HEK293T (cell line): Measurements from ENCODE around the gene PARVA.

Experiments used
- CTCF ChIA-PET: fragments of 350-600 bp; formaldehyde crosslinking; extraction: SDS; loops from one replicate; lab custom pipeline; 2021; ENCODE audit warnings: antibody characterized with exemption, inconsistent platforms; lab: Yijun Ruan, JAX
- POLR2A ChIA-PET: fragments of 350-600 bp; formaldehyde crosslinking; extraction: SDS; loops from one replicate; lab custom pipeline; 2020; ENCODE audit warnings: antibody characterized with exemption, inconsistent platforms; lab: Yijun Ruan, JAX
- DNase-seq: peaks from one replicate; pipeline ENCODE4 v3.0.0; 2012; ENCODE audit warnings: mixed read lengths; ENCODE audit errors: extremely low spot score
- ARNT ChIP-seq: fragments of 450-650 bp; IDR thresholded peaks from 2 replicates; pipeline ENCODE4 v1.6.1; 2017; ENCODE audit warnings: mild to moderate bottlenecking
- BHLHE40 ChIP-seq: fragments of 450-650 bp; IDR thresholded peaks from 2 replicates; pipeline ENCODE4 v1.6.1; 2016; ENCODE audit warnings: mild to moderate bottlenecking, moderate library complexity, borderline replicate concordance
- CTBP1 ChIP-seq: fragments of 450-650 bp; IDR thresholded peaks from 2 replicates; pipeline ENCODE4 v1.6.1; 2016; ENCODE audit warnings: borderline replicate concordance
- ELF4 ChIP-seq: fragments of 450-650 bp; IDR thresholded peaks from 2 replicates; pipeline ENCODE4 v1.6.1; 2017; ENCODE audit warnings: antibody characterized with exemption
- FOXA1 ChIP-seq: fragments of 450-650 bp; IDR thresholded peaks from 2 replicates; pipeline ENCODE4 v1.6.1; 2016; ENCODE audit warnings: mild to moderate bottlenecking
- FOXK2 ChIP-seq: fragments of 450-650 bp; IDR thresholded peaks from 2 replicates; pipeline ENCODE4 v1.6.1; 2016; ENCODE audit warnings: mild to moderate bottlenecking
- FOXM1 ChIP-seq: fragments of 450-650 bp; IDR thresholded peaks from 2 replicates; pipeline ENCODE4 v1.6.1; 2017; ENCODE audit warnings: mild to moderate bottlenecking, borderline replicate concordance
- HDGF ChIP-seq: fragments of 450-650 bp; IDR thresholded peaks from 2 replicates; pipeline ENCODE4 v1.6.1; 2017; ENCODE audit warnings: antibody characterized with exemption, borderline replicate concordance
- L3MBTL2 ChIP-seq: fragments of 450-650 bp; conservative IDR thresholded peaks from 2 replicates; pipeline ENCODE4 v1.6.1; 2016; ENCODE audit warnings: mild to moderate bottlenecking
- LEF1 ChIP-seq: fragments of 450-650 bp; IDR thresholded peaks from 2 replicates; pipeline ENCODE4 v1.6.1; 2017; ENCODE audit warnings: mild to moderate bottlenecking, borderline replicate concordance
- NFRKB ChIP-seq: fragments of 450-650 bp; IDR thresholded peaks from 2 replicates; pipeline ENCODE4 v1.6.1; 2016; ENCODE audit warnings: mild to moderate bottlenecking, moderate library complexity
- SP1 ChIP-seq: fragments of 450-650 bp; IDR thresholded peaks from 2 replicates; pipeline ENCODE4 v1.6.1; 2017
- SUZ12 ChIP-seq: fragments of 450-650 bp; IDR thresholded peaks from 2 replicates; pipeline ENCODE4 v1.6.1; 2016; ENCODE audit warnings: mild to moderate bottlenecking
- TARDBP ChIP-seq: fragments of 450-650 bp; IDR thresholded peaks from 2 replicates; pipeline ENCODE4 v1.6.1; 2016
- ZNF384 ChIP-seq: fragments of 450-650 bp; IDR thresholded peaks from 2 replicates; pipeline ENCODE4 v1.6.1; 2016
- TF ChIP-seq, protein P1 (sequence below): fragments of 450-650 bp; IDR thresholded peaks from 2 replicates; pipeline ENCODE4 v1.6.1; 2016

Gene PARVA

DNA sequence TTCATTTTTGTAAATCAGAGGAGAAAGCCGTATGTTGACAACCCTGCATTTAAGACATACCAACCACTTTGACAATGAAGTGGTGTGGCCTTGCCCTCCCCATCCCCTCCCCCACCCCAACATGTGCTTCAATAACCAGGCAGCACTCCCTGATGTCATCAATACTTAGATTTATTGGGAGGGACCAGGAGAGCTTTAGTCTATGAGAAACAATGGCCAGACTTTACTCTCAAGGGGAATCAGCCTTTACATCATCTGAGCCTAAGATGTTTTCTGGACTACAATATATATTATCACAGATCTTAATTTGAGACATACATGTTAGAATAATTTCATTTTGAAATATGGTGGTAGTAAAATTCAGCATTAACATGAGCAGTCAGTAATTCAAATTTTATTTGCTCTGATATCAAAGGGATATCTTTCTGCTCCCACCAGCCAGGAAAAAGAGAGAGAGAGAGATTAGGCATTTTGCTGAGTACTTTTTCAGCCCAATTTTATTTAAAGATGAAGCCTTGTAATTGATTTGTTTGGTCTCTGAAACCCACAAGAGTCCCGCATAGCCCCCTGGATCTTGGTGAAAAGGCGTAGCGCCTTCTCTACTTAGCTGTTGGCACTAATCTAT is 38.1 kb downstream of the PARVA start:
- TF ChIP-seq SP1, result no peak
- no peak for TF ChIP-seq TARDBP
- no peak for TF ChIP-seq SUZ12
- no peak for TF ChIP-seq HDGF
- no peak for TF ChIP-seq L3MBTL2
- TF ChIP-seq ARNT, result no peak
- no peak for TF ChIP-seq FOXK2
- TF ChIP-seq NFRKB, result no peak
- no peak for TF ChIP-seq FOXA1
- no peak for TF ChIP-seq ELF4
- TF ChIP-seq, protein P1, sequence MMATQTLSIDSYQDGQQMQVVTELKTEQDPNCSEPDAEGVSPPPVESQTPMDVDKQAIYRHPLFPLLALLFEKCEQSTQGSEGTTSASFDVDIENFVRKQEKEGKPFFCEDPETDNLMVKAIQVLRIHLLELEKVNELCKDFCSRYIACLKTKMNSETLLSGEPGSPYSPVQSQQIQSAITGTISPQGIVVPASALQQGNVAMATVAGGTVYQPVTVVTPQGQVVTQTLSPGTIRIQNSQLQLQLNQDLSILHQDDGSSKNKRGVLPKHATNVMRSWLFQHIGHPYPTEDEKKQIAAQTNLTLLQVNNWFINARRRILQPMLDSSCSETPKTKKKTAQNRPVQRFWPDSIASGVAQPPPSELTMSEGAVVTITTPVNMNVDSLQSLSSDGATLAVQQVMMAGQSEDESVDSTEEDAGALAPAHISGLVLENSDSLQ, result no peak
- TF ChIP-seq LEF1, result no peak
- TF ChIP-seq FOXM1, result no peak
- TF ChIP-seq BHLHE40, result no peak
- TF ChIP-seq ZNF384, result no peak
- TF ChIP-seq CTBP1, result no peak
- POLR2A ChIA-PET, result no interaction called here
- no peak for DNase-seq
- CTCF ChIA-PET, result no interaction called here

DNA sequence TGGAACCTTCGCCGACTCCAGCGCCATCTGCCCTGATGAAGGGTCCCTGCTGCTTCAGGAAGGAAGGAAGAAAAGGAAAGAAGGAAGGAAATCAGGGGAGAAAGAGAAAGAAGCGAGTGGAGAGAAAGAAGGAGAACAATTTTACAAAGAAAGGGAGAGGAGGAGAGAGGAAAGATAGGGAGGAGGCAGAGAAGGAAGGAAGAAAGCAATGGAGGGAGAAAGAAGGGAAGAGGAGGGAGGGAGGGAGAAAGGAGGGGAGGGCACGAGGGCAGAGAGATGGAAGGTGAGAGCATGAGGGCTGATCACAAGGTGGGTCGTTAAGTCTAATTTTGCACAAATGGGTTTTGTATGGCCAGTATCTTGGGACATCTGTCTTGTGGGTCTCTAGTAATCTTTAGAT is 39.2 kb downstream of the PARVA start:
- ChIA-PET POLR2A (no interaction called here), CTCF (no interaction called here)
- DNase-seq, result no peak
- TF ChIP-seq FOXM1, result no peak
- TF ChIP-seq, protein P1, result no peak
- no peak for TF ChIP-seq CTBP1
- no peak for TF ChIP-seq ARNT
- TF ChIP-seq HDGF, result no peak
- TF ChIP-seq ZNF384, result no peak
- no peak for TF ChIP-seq ELF4
- no peak for TF ChIP-seq NFRKB
- no peak for TF ChIP-seq FOXK2
- TF ChIP-seq L3MBTL2, result no peak
- no peak for TF ChIP-seq TARDBP
- TF ChIP-seq FOXA1, result no peak
- TF ChIP-seq SUZ12, result no peak
- no peak for TF ChIP-seq LEF1
- no peak for TF ChIP-seq SP1
- no peak for TF ChIP-seq BHLHE40

DNA sequence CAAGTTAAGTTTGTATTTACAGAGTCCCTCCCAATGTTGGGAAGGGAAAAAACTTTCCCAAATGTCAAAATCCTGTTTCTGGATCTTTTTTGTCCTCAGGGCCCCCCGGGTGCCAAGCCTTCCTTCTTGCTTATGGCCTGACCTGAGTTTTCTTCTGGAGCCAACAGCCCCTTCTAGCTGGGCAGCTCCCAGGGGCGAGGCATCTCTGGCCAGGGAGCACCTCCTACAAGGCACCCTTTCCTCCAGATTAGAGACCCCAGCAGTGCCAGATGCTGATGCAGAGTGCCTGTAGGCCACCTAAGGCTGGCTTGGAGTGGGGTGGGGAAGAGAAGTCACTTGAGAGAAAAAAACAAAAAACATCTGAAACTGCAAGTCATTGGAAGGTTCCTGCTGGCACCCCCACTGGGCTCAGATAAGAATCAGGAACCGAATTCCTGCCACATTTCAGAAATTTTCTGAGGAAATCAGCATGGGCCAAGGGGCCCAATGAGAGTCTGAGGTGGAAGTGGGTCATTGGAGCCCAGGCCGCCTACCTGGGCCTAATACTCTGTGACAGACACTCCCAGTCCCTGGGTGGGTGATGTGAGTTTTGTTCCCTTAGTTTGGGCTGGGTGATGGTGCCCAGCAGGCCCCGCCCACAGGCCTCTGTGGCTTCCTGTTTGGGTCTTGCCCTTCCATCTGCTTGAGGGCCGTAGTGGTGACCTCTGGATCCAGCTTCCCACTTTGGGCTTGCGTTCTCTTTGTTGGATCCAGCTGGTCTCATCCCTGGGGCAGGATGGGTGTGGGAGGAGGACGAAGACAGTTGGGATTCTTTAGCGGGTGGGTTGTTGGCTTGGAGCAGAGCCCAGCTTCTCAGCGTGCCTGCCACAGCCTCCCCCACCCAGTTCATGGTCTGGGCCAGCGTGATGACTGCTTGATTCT is 40.6 kb downstream of the PARVA start:
- ChIA-PET POLR2A (no interaction called here), CTCF (no interaction called here)
- TF ChIP-seq HDGF (no peak), BHLHE40 (no peak), TARDBP (no peak), ARNT (no peak), L3MBTL2 (no peak), SUZ12 (no peak), CTBP1 (no peak), NFRKB (no peak), ELF4 (no peak), FOXM1 (no peak), ZNF384 (no peak), FOXA1 (no peak), FOXK2 (no peak), LEF1 (no peak), SP1 (no peak)
- TF ChIP-seq, protein P1, result no peak
- no peak for DNase-seq

DNA sequence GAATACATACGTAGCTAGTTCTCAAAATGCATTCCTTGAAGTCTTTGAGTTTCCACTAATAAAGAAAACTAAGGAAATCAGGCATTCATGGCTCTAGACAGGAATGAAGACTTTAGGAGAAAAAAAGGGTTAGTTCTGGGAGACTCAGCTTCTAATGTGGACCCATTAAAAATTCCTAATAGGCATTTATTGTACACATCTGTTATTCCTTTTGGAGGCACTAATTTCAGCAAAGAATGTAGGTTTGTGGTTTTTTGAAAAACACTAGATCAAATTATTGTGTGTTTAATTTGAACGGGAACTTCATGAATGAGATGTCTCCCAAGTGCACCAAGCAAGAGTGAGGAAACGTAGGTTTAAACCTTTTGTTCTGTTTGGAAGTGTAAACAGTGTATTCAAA is 42.7 kb downstream of the PARVA start:
- POLR2A ChIA-PET, result no interaction called here
- TF ChIP-seq ZNF384 (no peak), HDGF (no peak), BHLHE40 (no peak), FOXM1 (no peak), FOXK2 (no peak), TARDBP (no peak), CTBP1 (no peak), L3MBTL2 (no peak), LEF1 (no peak), FOXA1 (no peak)
- no peak for DNase-seq
- CTCF ChIA-PET, result no interaction called here

DNA sequence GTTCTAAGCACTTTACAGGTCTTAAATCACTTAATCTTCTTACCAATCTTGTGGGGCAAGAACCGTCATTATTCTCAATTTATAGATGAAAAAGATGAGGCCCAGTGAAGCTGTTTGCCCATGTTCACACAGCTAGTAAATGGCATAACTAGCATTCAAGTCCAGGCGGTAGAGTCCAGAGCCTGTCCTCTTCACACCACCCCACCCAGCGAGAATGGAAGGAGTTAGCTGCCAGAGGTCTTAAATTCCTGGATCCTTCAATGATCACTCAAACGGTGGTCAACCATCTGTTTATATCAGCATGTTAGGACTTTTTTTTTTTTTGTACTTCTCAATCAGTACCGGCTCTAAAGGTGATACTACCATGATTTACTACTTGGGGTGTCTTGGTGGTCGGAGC is 43.3 kb downstream of the PARVA start:
- TF ChIP-seq CTBP1 (no peak), SP1 (no peak), HDGF (no peak), FOXM1 (no peak), LEF1 (no peak)
- ChIA-PET CTCF (no interaction called here), POLR2A (no interaction called here)
- DNase-seq, result no peak
